HUES6 (cell line): ENCODE results near the gene LRRC32.

ENCODE experiments used
- H3K27ac ChIP-seq: 2 replicates; pipeline ENCODE4 v1.7.0; 2013; ENCODE audit warnings: low read depth, mild to moderate bottlenecking, low read length, inconsistent platforms
- H3K27me3 ChIP-seq: 2 replicates; pipeline ENCODE4 v1.6.1; 2013; ENCODE audit warnings: low read length; ENCODE audit not compliant: control insufficient read depth, insufficient read depth
- H3K36me3 ChIP-seq: 2 replicates; pipeline ENCODE4 v1.6.1; 2013; ENCODE audit warnings: low read length; ENCODE audit not compliant: control insufficient read depth, insufficient read depth
- H3K4me1 ChIP-seq: 2 replicates; pipeline ENCODE4 v1.6.1; 2013; ENCODE audit warnings: low read length; ENCODE audit not compliant: control insufficient read depth, insufficient read depth
- H3K4me3 ChIP-seq: 2 replicates; pipeline ENCODE4 v1.5.1; 2013; ENCODE audit warnings: low read depth, low read length
- H3K9ac ChIP-seq: one replicate; pipeline ENCODE4 v1.6.1; 2013; ENCODE audit warnings: mild to moderate bottlenecking, low read length
- H3K9me3 ChIP-seq: 2 replicates; pipeline ENCODE4 v1.6.1; 2013; ENCODE audit warnings: low read depth, low read length; ENCODE audit not compliant: control insufficient read depth, insufficient read depth

LRRC32 gene

DNA sequence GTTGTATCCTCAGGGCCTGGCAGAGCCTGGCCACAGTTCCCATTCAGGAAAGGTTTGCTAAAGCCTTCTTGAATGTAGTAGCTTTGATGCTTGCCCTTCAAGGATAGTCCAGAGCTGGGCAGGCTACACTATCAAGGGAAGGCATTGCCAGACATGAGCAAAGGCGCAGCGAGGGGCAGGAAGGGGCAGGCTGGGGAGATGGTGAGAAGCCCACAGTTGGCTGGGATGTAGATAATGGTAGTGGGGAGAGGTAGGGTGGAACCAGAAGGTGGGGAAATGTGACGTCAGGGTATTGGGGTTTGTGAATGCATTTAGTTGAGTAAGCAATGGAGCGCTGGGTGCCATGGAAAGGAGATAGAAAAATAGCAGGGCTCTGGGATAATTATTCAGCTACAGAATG, 28.6 kb downstream of the LRRC32 start:
- Histone ChIP-seq H3K4me1 (peaks cover 2% of the 10 kb centered on the region; the same call in 1 of the 2 replicates), H3K9ac (no peak overlapping the region), H3K9me3 (peaks cover 5% of the 10 kb centered on the region; the same call in 1 of the 2 replicates), H3K4me3 (no peak overlapping the region), H3K36me3 (no peaks in the 10 kb centered on the region), H3K27me3 (no peaks in the 10 kb centered on the region), H3K27ac (no peak overlapping the region)

DNA sequence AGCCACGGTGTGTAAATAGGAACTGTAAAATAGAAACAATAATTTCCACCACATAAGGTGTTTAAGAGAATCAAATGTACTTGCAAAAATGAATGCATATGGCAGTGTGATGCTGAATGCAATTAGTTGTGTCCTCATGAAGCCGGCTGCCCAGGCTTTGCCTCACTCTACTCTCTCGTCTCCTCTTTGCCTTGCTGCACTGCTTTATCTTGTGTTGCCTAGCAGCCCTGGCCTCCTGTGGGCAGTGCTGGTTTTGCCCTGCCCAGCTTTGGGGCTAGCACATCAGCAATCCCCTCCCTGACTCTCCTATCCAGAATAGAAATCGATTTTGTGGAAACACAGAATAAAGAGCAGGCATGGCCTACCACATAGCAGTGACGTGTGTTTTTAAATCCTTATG, 30.0 kb downstream of the LRRC32 start:
- H3K9me3 ChIP-seq = no peaks in the 10 kb centered on the region
- H3K4me3 ChIP-seq = no peak overlapping the region
- H3K4me1 ChIP-seq = peaks cover 2% of the 10 kb centered on the region; the same call in 1 of the 2 replicates
- H3K9ac ChIP-seq = no peak overlapping the region
- H3K27me3 ChIP-seq = no peaks in the 10 kb centered on the region
- H3K36me3 ChIP-seq = no peaks in the 10 kb centered on the region
- H3K27ac ChIP-seq = no peak overlapping the region

DNA sequence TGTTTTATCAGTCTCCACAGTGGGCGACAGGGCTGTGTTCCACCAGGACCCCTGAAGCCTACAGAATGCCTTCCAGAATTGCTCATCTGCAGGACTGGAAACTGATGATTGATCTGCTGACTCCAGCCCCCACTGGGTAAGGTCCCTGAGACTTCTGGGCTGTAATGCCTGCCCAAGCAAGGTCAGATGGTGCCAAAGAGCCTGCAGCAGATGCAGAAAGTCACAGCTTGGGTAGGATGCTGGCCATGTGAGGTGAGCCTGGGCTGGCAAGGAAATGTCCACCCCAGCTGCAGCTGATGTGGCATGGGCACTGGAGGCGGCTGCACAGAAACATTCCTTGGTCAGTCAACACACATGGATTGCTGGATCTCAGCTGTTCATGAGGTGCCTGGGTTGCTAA, 30.9 kb downstream of the LRRC32 start:
- Histone ChIP-seq H3K27ac (no peak overlapping the region), H3K4me1 (peaks cover 2% of the 10 kb centered on the region; the same call in 1 of the 2 replicates), H3K9me3 (no peaks in the 10 kb centered on the region), H3K4me3 (no peak overlapping the region), H3K9ac (no peak overlapping the region), H3K36me3 (no peaks in the 10 kb centered on the region), H3K27me3 (no peaks in the 10 kb centered on the region)

DNA sequence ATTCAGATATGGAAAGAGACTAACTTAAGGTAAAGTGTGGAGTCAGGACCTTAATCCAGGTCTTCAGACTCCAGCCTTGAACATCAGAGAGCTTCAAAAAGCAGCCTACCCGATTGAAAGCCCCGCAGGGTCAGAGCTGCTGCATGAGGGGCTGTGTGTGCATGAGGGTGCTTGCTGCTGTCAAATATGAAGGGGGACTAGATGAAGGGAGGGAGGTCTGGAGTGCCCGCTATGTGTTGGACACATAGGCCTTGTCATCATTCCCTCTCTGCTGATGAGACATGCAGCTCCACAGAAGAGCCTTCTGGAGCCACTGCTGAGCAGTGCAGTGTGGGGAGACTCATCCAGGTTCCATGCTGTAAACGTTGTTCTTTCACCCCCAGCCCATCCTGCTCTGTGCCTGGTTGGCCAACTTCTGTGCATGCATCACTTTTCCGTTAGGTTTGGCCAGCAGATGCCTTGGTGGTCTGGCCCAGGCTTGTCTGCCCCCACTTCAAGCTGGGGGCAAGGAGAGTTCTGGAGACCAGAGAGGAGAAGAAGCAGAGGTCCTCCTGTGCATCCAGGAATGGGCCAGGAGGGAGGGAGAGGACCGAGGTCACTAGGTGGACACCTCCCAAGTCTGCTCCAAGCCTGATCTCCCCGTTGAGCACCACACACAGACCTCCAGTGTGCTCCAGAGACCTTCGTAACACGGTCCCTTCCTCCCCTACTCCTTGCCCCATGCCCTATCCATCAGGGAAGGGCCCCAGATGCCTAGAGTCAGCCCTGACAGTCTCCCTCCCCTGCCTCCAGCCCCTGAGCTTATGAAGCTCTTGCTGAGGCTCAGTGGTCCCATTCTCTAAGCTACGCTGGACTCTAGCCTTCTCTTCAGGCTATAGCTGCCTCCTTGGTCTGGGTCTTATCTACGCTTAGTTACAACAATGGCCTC, 32.0 kb downstream of the LRRC32 start:
- H3K9me3 ChIP-seq = no peaks in the 10 kb centered on the region
- no peaks in the 10 kb centered on the region for H3K27me3 ChIP-seq
- no peak overlapping the region for H3K4me3 ChIP-seq
- no peak overlapping the region for H3K27ac ChIP-seq
- no peaks in the 10 kb centered on the region for H3K36me3 ChIP-seq
- no peak overlapping the region for H3K9ac ChIP-seq
- H3K4me1 ChIP-seq = peaks cover 2% of the 10 kb centered on the region; the same call in 1 of the 2 replicates

DNA sequence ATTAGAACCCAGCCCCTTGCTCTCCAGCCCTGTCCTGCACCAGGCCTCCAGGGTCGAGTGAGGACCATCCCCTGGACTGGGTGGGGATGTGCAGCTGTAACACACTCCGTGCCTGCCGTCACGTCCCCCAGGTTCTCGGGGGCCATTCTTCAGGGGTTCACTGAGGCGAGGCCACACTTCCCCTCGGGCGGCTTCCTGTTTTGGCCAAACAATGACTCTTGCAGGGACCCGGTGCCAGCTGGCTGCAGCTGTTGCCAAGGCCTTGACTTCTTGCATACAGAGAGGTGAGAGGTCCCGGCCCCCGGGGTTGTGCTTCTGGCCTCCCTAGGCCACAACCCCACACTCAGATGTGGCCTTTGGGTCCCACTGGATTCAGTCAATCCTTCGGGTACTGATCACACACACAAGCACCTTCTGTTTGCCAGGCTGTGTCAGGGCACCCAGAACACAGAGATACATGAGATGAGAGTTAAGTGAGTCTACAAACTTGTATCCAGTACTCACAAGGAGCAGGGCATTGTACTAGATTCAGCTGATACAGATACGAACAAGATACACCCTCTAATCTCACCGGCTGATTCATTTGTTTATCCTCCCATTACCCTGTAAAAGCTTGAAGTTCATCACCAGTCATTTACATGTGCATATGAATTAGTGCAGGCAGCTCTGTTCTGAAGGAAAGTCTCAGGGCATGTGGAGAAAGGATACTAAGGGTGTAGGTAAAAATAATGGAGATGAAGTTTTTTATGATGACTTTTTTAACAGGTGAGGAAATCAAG, 32.9 kb downstream of the LRRC32 start:
- no peak overlapping the region for H3K27ac ChIP-seq
- H3K4me1 ChIP-seq = peaks cover 2% of the 10 kb centered on the region; the same call in 1 of the 2 replicates
- no peaks in the 10 kb centered on the region for H3K9me3 ChIP-seq
- no peak overlapping the region for H3K4me3 ChIP-seq
- H3K27me3 ChIP-seq = no peaks in the 10 kb centered on the region
- no peak overlapping the region for H3K9ac ChIP-seq
- H3K36me3 ChIP-seq = no peaks in the 10 kb centered on the region

DNA sequence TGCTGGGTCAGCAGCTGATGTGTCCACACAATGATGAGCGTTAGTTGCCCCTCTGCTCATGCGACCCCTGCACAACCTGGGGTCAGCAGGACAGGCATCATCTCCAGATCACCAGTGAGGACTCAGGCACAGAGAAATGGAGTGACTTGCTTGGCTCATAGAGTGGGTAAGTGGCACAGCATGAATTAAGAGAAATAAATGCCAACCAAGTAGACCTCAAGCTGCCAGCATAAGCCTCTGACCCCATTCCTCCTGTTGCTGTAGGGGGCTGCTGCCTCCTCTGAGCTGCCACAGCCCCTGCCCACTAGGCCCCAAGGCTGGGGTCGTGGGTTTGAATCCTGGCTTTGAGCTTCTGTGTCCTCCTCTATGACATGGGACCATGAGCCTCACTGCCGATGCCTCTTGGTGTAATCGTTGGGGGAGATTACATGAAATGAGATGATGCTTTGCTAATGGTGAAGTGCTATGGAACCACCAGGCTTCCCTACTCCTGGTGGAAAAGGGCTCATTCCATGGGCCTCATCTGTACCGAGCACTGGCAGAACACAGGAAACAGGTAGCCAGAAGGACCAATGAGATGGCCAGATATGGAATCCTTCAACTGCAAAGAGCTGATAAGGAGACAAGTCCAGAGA, 33.6 kb downstream of the LRRC32 start:
- no peak overlapping the region for H3K27ac ChIP-seq
- H3K27me3 ChIP-seq = no peaks in the 10 kb centered on the region
- H3K9ac ChIP-seq = no peak overlapping the region
- H3K4me1 ChIP-seq = peaks cover 2% of the 10 kb centered on the region; the same call in 1 of the 2 replicates
- no peaks in the 10 kb centered on the region for H3K36me3 ChIP-seq
- no peak overlapping the region for H3K4me3 ChIP-seq
- H3K9me3 ChIP-seq = no peaks in the 10 kb centered on the region

DNA sequence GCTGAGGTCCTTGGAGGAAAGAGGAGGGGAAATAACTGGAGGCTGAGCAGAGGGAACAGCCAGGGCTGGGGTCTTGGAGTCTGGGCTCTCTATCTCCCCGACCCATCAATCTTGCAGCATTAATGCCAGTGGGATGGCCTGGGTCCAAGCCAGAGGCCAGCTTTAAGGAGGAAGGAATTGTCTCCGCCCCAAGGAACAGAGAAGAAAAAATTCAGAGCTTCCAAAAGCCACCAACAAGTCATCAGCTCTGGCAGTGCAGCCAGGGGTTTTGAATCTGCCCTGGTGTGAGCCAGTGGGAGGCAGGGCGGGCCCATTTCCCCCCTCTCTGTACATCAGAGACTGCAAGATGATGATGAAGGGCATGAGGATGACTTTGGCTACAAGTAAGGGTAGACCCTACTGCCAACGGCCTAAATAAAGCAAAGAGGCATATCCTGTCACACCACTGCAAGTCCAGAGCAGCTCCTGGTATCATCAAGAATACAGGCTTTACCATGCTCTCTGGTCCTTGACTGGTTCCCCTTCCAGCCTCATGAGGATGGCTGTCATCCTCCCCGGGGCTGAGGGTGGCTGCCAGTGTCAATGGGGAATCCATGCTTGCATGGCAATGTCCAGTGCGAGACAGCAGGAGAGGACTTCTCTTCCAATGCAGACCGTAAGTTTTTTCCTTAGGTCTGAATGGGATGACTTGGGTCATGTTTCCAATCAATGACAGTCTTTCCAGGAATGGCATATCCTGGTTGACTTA, 34.4 kb downstream of the LRRC32 start:
- no peak overlapping the region for H3K9ac ChIP-seq
- H3K27me3 ChIP-seq = no peaks in the 10 kb centered on the region
- H3K27ac ChIP-seq = no peak overlapping the region
- H3K9me3 ChIP-seq = no peaks in the 10 kb centered on the region; the same call in 1 of the 2 replicates
- H3K4me3 ChIP-seq = no peak overlapping the region
- H3K4me1 ChIP-seq = peaks cover 2% of the 10 kb centered on the region; the same call in 1 of the 2 replicates
- H3K36me3 ChIP-seq = no peaks in the 10 kb centered on the region

DNA sequence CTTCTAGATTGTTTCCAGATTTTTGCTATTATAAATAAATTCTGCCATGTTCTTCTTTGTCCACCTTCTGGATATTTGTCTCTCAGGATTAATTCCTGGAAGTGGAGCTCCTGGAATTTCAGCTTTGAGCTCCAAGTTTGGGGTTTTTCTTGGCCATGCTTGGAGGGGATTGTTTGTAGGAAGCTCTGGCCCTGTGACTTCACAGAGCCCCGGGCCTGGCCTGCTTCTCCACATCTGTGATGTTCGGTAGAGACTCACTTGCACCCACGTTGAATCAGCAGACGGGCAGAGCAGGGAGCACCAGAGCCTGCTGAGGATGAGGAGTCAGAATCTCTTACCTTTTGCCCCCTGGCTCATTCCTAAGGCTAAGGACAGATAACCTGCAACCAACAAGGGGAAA, 35.7 kb downstream of the LRRC32 start:
- H3K27me3 ChIP-seq = no peaks in the 10 kb centered on the region
- 0 out of 2 replicates have a peak, but pooled peaks cover 2% of the 10 kb centered on the region for H3K4me1 ChIP-seq
- no peak overlapping the region for H3K27ac ChIP-seq
- peaks cover 3% of the 10 kb centered on the region; the same call in 1 of the 2 replicates for H3K9me3 ChIP-seq
- H3K36me3 ChIP-seq = no peaks in the 10 kb centered on the region
- H3K4me3 ChIP-seq = no peak overlapping the region
- H3K9ac ChIP-seq = no peak overlapping the region

DNA sequence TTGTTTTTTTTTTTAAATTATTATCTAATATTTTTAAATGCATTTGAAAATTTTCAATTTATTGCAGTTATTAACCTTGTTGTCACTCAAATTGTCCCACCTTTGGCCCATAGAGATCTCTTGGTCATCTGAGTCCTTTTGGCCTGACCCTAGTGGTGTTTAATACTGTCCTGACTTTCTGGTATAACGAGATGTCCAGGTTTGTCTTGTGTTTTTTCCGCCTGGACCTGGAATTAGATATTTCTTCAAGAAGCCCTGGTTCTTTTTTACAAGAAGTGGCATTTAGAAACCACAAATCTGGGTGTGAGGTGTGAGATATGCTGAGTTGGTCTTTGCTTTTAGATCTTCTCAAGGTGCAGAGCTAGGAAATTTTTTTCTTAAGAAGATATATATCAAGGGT, 38.1 kb downstream of the LRRC32 start:
- Histone ChIP-seq H3K9me3 (peaks cover 3% of the 10 kb centered on the region; the same call in 1 of the 2 replicates), H3K36me3 (no peaks in the 10 kb centered on the region), H3K27me3 (no peaks in the 10 kb centered on the region), H3K27ac (no peak overlapping the region), H3K9ac (no peak overlapping the region), H3K4me1 (no peaks in the 10 kb centered on the region), H3K4me3 (no peak overlapping the region)

DNA sequence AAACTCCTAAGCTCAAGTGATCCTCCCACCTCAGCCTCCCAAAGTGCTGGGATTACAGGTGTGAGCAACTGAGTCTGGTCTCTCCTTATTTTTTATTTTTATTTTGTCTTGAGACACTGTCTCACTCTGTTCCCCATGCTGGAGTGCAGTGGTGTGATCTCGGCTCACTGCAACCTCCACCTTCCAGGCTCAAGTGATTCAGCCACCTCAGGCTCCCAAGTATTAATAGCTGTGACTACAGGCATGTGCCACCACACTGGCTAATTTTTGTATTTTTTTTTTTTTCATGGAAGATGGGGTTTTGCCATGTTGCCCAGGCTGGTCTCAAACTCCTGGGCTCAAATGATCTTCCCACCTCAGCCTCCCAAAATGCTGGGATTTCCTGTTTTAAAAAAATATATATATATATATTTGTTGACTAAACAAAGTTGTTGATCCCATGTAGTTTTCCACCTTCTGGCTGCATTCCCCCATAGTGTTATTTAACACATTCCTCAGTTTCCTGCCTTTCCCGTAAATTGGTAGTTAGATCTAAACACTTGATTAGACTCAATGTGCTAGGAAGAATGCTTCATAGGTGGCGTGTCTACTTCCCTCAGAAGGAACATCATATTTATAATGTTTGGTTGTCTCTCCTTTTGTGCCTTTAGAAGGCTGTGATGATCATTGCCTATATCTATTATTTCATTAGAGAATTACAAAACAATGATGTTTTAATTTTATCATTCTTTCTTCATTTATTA, 38.8 kb downstream of the LRRC32 start:
- no peaks in the 10 kb centered on the region for H3K27me3 ChIP-seq
- H3K4me3 ChIP-seq = no peak overlapping the region
- peaks cover 3% of the 10 kb centered on the region; the same call in 1 of the 2 replicates for H3K9me3 ChIP-seq
- no peak overlapping the region for H3K27ac ChIP-seq
- no peak overlapping the region for H3K9ac ChIP-seq
- H3K36me3 ChIP-seq = no peaks in the 10 kb centered on the region
- H3K4me1 ChIP-seq = no peaks in the 10 kb centered on the region
